Measurements from ENCODE around the gene BAIAP2.

GRCh38 chr17:81157848-81158687 is 123.1 kb downstream of the BAIAP2 start:
- TF ChIP-seq CTCF (IDR thresholded peaks at IDR 0.05) (no peak), POLR2AphosphoS5 (IDR thresholded peaks at IDR 0.05) (no peak), POLR2A (IDR thresholded peaks at IDR 0.05) (no peak), EP300 (IDR thresholded peaks at IDR 0.05) (no peak)
